ENCODE data around the gene MIB1.
"Not testable (repeated sequence)": the region's sequence is repeated elsewhere in the genome, so short reads cannot be mapped to it uniquely, and the experiment has no call there.

The MIB1 gene

DNA sequence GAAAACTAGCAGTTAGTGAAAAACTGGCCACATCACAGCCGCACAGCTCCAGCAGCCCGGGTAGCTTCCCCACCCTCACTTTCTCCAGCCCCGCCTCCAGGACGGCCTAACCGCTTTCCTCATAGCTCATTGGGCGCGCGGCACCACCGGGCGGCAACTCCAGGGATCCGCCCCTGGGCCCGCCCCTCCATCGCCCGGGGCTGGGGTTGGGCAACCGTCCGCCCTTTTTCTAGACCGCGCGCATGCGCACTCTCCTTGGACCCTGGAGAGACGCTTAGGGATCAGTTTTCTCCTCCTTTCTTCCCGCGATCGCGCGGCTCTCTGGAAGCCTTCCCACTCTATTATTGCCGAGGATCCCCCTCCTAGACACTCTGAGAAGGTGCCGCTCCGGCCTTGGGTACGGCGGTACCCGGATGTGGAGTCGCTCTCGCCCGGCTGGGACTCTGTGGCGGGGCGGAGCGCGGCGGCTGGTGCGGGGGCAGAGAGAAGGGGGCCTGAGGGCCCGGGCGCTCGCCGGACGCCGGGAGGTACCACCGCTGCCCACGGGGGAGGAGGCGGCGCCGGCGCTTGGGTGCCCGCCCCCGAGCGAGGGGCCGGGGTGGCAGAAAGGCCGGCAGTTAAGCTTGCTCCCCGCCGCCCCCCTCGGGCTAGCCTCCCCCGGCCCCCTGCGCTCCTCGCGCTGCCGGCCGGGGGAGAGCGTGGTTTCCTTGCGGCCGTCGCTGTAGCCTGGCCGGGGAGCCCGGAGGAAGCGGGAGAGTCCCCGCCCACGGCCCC is at the start of gene MIB1:
MIB1 (plus strand) TSS at position 255 of the 774 bp plus-strand sequence. CDS start 792 bp downstream, outside the sequence.
- peak; percentile 86 for DNase-seq

DNA sequence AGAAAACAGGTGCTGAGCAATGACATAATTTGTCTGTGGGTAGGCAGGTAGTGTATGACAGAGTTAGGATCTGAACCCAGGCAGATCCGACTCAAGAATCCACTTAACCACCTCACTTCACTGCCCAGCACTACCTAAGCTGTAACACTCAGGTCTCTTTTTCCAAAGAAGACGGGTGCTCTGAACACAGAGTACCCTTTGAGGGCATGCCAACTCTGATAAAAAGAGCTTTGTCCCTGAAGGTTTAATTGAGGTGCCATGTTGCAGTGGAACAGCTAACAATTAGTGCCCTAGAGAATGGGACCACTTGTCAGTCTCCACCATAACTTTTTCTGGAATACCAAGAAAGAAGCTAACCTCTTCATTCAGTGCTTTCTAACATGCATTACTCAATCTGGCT is 47.3 kb upstream of the MIB1 start:
- DNase-seq, result no peak

DNA sequence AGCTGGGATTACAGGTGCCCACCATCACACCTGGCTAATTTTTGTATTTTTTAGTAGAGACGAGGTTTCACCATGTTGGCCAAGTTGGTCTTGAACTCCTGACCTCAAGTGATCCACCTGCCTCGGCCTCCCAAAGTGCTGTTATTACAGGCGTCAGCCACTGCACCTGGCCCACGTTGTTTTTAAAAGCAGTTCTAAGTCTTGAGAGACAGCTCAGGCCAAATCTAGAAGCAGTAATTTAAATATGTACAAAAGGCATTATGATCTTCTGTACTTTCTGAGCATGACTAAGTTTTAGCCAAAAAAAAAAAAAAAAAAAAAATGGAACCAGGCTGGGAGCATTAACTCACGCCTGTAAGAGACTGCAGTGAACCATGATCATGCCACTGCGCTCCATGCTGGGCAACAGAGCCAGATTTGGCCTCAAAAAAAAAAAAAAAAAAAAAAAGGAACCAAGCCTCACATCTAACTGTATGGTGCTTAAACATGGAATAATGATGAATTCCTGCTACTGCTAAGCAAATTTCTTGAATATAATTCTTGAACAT is 40.0 kb upstream of the MIB1 start:
- DNase-seq, result no peak

DNA sequence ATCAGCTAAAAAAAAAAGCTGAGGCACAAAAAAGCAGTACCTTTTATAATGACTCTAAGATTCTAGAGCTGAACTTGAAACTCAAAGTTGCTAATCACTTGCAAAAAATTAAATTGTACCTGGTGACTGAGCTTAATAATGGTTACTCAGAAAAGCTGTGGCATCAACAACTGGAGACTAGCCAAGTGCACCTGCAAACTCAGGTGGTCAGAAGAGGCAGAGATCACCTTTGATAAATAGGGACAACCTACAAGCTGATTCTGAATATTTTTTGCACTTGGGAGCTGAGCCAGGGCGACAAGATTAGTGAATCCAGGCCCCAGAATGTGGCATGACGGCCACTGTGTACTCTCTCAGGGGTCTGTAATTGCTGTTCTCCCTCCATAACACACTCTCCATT is 39.0 kb upstream of the MIB1 start:
- DNase-seq, result no peak

DNA sequence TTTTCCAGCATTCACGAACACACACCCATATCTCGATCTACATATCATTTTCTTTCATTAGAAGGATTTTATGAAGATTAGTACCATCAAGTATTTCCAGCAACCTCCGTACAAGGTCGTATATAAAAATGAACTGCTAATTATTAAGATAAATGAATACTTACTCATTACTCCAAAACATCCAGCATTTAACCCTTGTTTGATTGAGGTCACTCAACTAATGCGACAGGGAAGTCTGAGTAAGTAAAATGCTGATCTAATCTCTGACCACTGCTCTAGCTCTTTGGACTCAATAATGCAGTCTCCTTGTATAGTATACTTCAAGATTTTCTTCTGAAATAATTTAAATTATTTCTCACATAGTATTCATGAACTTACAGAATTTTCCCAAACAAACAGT is 38.0 kb upstream of the MIB1 start:
- DNase-seq, result no peak

DNA sequence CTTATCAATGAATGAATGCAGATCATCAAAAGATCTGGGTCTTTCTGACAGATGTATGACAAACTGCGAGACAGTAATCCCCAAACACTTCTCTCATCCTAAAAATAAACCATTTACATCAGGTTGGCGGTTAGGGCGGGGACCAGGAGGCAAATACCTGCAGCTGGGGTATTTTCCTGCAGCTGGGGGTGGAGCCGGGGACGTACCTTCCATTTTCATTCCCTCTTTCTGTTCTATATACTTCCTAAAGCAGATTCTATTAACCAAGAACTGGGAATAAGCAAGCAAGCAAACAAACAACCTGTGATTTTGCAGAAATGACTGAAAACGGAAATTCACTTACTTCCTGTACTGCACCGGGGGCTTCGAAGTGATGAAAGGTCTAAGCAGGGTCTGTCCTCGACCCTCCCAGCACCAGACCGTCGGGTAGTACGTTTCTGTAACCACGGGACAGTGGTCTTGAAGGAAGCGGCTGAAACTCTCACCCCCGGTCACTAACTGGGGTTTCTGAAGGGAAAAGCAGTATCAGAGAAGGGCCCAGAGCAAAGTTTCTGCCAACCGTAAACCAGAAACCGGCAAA is 37.3 kb upstream of the MIB1 start:
- peak; percentile 26 for DNase-seq

DNA sequence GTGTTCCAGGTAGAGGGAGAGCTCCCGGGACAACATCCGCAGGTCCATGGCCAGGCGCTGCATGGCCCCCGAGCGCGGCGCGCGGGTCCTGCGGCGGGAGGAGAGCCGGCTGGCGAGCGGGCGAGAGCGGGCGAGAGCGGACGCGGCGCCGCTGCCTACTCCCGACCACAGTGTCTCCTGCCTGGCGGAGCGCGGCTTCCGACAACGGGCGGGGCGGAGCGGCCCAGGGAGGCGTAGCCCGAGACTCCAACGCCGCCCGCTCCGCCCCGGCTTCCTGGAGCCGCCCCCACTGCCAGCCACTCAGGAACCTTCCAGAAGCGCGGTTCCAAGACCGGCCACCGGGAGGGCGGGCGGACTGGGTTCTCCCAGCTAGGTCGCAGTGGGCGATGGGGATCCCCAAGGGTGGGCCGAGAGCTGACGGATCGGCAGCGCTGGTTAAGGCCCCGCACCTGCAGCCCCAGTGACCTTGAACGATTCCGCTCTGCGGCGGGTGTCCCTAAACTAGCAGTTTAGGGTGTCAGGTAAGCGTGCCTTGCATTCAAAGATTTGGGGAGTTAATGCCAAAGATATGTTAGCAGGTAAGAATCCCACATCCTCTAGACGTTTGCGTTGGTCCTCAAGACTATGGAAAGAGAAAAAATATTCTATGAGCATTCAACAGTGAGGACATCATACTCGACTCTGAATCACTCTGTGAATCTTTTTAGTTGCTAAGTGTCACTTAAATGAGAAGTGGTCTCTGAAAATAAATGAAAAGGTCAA is 35.8 kb upstream of the MIB1 start, which contains the start of gene ABHD3:
ABHD3 (minus strand) TSS at position 172 of the 762 bp plus-strand sequence; CDS start at position 63, 109 bp downstream.
- DNase-seq, result peak; percentile 80

DNA sequence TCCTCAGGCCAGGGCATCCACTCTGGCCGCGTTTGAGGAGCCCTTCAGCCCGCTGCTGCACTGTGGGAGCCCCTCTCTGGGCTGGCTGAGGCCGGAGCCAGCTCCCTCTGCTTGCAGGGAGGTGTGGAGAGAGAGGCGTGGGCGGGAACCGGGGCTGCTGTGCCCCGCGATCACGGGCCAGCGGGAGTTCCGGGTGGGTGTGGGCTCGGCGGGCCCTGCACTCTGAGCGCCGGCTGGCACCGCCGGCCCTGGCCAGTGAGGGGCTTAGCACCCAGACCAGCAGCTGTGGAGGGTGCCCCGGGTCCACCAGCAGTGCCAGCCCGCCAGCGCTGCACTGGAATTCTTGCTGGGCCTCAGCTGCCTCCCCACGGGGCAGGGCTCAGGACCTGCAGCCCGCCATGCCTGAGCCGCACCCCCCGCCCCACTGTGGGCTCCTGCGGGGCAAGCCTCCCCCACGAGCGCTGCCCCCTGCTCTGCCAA is 34.2 kb upstream of the MIB1 start:
- DNase-seq, result no peak

DNA sequence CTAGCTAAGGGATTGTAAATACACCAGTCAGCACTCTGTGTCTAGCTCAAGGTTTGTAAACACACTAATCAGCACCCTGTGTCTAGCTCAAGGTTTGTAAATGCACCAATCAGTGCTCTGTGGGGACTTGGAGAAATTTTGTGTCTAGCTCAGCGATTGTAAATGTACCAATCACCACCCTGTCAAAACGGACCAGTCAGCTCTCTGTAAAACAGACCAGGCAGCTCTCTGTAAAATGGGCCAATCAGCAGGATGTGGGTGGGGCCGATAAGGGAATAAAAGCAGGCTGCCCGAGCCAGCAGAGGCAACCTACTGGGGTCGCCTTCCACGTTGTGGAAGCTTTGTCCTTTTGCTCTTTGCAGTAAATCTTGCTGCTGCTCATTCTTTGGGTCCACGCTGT is 33.5 kb upstream of the MIB1 start:
- not testable (repeated sequence) for DNase-seq

DNA sequence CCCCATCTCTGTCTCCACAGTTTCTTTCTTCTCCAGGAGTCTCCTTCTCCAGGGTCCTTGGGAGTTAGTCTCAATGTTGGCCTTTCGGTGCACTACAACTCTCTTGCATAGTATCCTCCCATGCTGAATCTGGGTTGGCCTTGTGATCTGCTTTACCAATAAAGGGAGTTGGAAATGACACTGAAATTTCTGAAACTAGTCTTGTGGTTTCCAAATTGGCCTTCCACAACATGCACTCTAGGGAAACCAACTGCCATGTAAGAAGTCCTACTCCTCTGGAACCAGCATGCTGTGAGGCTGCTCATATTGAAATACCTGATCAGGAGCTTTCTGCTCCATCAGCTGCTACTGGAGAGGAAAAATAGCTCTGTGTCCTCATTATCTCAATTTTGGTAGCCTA is 26.1 kb upstream of the MIB1 start:
- DNase-seq, result no peak

DNA sequence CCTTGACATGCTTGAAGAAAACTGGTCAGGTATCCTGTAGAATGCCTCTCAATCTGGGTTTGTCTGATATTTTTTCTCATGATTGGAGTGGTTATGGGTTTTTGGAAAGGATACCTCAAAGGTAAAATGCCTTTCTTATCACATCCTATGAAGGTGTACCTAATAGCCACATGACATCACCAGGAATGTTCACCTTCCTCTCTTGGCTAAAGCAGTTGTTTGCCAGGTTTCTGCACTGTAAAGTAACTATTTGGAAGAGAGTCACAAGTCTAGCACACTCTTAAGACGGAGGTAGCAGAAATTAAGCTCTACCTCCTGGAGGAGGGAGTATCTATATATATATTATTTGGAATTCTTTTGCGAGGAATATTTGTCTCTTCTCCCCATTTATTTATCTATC is 17.9 kb upstream of the MIB1 start:
- no peak for DNase-seq

DNA sequence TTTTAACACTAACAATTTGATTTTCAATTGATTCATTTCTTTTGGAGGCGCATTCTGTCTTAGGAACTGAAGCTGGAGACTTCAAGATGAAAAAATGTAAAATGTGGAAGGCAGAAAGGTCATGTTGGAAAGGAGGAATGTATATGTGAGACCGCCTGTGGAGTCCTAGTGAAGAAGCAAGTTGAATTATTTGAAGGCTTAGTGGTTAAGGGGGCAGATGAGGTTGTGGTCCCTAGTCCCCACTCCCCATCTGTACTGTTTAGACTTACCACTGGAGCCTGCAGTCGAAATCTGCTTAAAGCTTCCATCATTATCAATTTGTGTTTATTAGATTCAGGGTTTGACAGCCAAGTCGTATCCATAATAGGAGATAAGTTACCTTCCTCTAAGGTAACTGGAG is 15.4 kb upstream of the MIB1 start:
- no peak for DNase-seq

DNA sequence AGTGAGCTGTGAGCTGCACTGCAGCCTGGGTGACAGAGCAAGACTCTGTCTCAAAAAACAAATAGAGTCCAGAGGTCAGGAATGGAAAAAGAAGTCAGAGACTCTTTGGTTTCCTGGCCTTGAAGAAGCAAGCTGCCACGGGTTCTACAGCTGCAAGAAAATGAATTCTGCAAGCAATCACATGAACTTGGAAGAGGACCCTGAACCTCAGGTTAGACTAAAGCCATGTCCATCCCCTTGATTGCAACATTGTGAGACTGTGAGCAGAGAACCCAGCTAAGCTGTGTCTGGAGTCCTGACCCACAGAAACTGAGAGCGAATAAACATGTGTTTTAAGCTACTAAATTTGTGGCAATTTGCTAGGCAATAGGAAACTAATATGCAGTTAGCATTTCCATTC is 12.9 kb upstream of the MIB1 start:
- DNase-seq, result no peak

DNA sequence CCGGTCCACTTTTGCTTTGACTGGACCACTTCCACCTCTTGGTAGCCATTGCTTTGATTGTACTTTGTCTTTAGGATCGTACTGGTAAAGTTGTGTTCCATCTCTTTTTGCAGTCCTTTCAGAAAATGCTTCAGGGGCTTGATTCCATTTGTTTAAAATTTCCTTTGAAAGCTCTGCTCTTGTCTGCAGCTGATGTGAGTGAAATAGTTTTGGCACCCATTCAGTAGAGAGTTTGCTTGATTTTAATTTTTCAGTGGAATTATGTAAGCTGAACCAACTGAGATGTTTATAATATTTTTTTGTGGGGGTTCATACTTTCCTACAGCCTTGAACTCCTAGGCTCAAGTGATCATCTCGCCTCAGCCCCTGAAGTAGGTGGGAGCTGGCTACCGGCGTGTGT is 7.6 kb upstream of the MIB1 start:
- no peak for DNase-seq

DNA sequence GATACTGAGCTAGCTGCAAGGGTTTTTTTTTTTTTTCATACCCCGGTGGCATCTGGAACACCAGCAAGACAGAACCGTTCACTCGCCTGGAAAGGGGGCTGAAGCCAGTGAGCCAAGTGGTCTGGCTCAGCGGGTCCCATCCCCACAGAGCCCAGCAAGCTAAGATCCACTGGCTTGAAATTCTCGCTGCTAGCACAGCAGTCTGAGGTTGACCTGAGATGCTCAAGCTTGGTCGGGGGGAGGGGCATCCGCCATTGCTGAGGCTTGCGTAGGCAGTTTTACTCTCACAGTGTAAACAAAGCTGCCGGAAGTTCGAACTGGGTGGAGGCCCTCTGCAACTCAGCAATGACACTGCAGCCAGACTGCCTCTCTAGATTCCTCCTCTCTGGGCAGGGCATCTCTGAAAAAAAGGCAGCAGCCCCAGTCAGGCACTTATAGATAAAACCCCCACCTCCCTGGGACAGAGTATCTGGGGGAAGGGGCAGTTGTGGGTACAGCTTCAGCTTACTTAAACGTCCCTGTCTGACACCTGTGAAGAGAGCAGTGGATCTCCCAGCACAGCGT is 5.1 kb upstream of the MIB1 start:
- DNase-seq, result peak; percentile 24

DNA sequence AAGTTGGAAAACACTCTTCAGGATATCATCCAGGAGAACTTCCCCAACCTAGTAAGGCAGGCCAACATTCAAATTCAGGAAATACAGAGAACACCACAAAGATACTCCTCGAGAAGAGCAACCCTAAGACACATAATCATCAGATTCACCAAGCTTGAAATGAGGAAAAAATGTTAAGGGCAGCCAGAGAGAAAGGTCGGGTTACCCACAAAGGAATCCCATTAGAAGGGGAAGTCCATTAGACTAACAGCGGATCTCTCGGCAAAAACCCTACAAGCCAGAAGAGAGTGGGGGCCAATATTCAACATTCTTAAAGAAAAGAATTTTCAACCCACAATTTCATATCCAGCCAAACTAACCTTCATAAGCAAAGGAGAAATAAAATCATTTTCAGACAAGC is 3.7 kb upstream of the MIB1 start:
- DNase-seq, result not testable (repeated sequence)

DNA sequence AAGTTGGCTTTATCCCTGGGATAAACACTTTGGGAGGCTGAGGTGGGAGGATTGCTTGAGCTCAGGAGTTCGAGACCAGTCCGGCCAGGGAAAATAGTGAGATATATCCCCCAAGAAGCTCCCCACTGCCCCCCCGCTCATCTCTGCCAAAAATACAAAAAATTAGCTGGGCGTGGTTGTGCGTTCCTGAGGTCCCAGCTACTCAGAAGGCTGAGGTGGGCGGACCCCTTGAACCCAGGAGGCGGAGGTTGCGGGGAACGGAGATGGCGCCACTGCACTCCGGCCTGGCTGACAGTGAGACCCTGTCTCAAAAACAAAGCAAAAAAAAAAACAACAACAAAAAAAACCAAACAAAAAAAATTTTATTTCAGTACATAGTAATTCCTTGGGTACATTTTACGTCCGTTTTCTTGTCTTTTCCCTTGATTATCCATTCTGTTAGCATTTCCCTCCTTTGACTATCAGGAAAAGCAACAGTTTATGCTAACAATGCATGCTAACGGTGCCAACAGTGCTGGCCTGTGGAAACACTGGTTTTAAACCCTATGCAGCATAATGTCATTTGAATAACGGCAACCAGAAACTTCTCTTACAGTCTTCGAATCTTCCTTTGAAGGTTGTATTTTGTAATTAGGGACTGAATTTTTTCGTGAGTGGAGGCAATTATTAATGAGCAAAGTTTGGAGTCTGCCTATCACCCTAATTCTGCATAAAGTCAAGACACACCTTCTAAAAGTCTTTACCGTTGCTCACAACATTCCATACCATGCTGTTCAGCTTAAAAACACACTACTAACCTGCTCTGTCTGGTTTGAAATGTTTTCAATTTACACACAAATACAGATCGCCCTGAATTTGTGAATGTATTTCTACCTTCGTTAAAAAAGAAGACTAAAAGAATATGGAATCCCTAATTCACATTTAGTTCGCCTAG is 721 bp upstream of the MIB1 start:
- no peak for DNase-seq

DNA sequence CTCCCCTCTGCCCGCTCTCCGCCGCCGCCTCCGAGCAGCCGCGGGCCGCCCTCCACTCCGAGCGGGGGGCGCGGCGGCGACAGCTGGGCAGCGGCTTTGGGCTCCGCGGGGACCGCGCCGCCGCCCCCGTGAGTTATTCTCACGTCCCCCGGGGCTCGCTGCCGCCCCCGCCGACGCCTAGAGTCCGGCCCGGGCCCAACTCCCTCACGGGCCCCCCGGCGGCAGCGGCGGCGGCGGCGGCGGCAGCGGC is 645 bp downstream of the MIB1 start:
- no peak for DNase-seq

DNA sequence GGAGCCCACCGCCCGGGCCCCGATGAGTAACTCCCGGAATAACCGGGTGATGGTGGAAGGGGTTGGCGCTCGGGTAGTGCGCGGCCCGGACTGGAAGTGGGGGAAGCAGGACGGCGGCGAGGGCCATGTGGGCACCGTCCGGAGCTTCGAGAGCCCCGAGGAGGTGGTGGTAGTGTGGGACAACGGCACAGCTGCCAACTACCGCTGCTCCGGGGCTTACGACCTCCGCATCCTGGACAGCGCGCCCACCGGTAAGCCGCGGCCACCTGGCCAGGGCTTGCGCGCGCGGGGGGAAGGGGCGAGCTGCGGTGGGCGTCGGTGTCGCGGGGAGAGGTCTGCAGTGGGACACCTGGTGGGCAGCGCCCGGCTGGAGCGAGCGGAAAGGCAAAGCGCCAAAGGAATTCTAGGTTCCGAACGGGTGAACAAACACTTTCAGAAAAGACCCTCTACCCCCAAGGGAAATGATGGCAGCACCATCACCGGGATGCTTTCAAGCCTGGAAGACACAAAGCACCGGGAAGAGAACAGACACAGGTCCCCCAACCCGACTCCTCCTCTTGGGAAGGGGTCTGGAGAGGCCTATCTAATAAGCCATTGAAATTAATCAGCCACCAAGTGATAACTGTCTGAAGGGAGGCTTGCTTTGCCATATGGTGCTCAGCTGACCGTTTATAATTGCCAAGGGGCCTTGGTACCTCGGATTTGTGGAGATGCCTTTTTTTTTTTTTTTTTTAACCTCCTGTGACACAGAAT is 1.1 kb downstream of the MIB1 start:
- peak; percentile 5 for DNase-seq

DNA sequence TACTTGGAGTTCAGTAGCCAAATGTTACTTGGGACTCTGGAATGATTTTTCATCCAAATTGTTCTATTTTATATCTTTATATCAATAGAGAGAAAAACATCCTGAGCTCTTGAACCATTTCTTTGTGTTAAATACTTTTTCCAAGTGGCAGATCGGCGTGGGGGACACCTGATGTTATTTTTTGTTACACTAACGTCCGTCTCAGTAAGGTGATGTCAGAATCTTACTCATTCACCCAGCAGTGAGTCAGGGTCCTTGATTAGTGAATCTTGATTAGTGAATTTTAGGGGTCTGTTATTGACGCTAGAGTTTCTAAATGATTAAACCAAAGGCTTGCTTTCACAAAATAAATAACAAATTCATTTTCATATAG is 1.7 kb downstream of the MIB1 start:
- no peak for DNase-seq

DNA sequence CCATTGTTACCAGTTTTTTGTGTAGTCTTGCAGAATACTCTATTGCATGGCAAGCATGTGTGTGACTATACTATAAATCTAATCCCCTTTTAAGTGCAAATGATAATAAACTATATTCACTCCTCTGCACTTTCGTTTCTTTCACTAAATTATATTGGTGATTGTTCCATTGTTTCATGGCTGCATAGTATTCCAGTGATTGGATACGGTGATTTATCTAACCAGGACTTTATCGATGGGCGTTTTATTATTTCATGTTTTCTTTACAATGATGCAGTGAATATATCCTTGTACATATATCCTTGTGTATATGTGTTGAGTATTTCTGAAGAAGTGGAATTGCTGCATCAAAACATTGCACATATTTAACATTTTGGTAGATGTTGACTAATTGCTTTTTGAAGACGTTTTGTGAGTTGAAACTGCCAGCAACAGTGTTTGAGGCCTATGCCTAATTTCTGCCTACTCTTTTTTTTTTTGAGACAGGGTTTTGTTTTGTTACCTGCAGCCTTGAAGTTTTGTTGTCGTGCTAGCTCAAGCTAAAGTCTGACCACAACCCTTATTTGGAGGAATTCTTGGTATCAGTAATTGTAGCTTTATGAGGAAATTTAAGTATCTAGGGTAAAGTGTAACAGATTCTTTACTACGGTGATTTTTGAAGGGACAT is 2.7 kb downstream of the MIB1 start:
- DNase-seq, result no peak
